HepG2 (cell line): Measurements from ENCODE around the gene DEPDC5. TPM values are rescaled to one million over a fixed set of nuclear protein-coding genes. Genes with fewer than 3 reads are reported as not detected.

Experiments used
- CBX1 ChIP-seq: IDR thresholded peaks from one replicate; pipeline ENCODE4 v1.6.1; 2016; ENCODE audit warnings: antibody characterized with exemption, low read depth
- HNRNPL ChIP-seq: fragments of 200-400 bp; formaldehyde crosslinking; IDR thresholded peaks from 2 replicates; pipeline ENCODE4 v1.6.1; 2017; ENCODE audit warnings: mild to moderate bottlenecking, low read depth, low read length
- NKX3-1 ChIP-seq: sonication (generic); formaldehyde crosslinking; IDR thresholded peaks from 2 replicates; pipeline ENCODE4 v1.5.0; 2020; ENCODE audit warnings: missing genetic modification reagents
- NR2F2 ChIP-seq: IDR thresholded peaks from 2 replicates; pipeline ENCODE4 v1.6.1; 2012; ENCODE audit warnings: low read depth, inconsistent platforms, borderline replicate concordance
- PPARG ChIP-seq: conservative IDR thresholded peaks from 2 replicates; pipeline ENCODE4 v1.6.1; 2016; ENCODE audit warnings: missing biosample characterization, missing genetic modification reagents
- RARG ChIP-seq: sonication (generic); formaldehyde crosslinking; IDR thresholded peaks from 2 replicates; pipeline ENCODE4 v1.4.0; 2020; ENCODE audit warnings: low read depth, mild to moderate bottlenecking, missing genetic modification reagents
- RELA ChIP-seq: sonication (generic); formaldehyde crosslinking; IDR thresholded peaks from 2 replicates; pipeline ENCODE4 v1.4.0; 2020; ENCODE audit warnings: missing genetic modification reagents
- ZNF552 ChIP-seq: sonication (generic); formaldehyde crosslinking; IDR thresholded peaks from 2 replicates; pipeline ENCODE4 v1.9.0; 2022; ENCODE audit warnings: missing genetic modification reagents, mild to moderate bottlenecking, borderline replicate concordance
- polyA plus RNA-seq, 8 experiments: library from polyadenylated mRNA; depleted of rRNA in 3 of 8; stranded (reverse) in 7 of 8; unstranded in 1 of 8; fragments of >200 nt; fragmentation: Illumina TruSeq in 4 of 8; extraction: Trizol in 4 of 8; gene quantifications; 2 replicates each; pipeline versions ENCODE4 v1.2.1 to v1.2.3, GENCODE V29; 2011 to 2016; ENCODE audit warnings: low read depth in 4 of 8, missing spikeins in 1 of 8, mixed read lengths in 1 of 8; ENCODE audit not compliant: insufficient read depth in 1 of 8
- total RNA-seq, 5 experiments: library from RNA; depleted of rRNA; stranded (reverse); fragments of >200 nt; fragmentation: Illumina TruSeq; extraction: Trizol; gene quantifications; 2 replicates each; pipeline ENCODE4 v1.2.3, GENCODE V29; 2016; ENCODE audit warnings: low read depth in 1 of 5
- TF ChIP-seq, protein P1 (sequence below): sonication (generic); formaldehyde crosslinking; IDR thresholded peaks from 2 replicates; pipeline ENCODE4 v1.5.0; 2020; ENCODE audit warnings: mild to moderate bottlenecking, missing genetic modification reagents, borderline replicate concordance
- TF ChIP-seq, protein P2 (sequence below): sonication (generic); formaldehyde crosslinking; IDR thresholded peaks from 2 replicates; pipeline ENCODE4 v1.8.1; 2023; ENCODE audit warnings: missing genetic modification reagents, mild to moderate bottlenecking, borderline replicate concordance
- TF ChIP-seq, protein P3 (sequence below), 2 experiments: fragments of 450-650 bp in 1 of 2; sonication (generic) in 1 of 2; formaldehyde crosslinking in 1 of 2; IDR thresholded peaks; 2 replicates each; pipeline versions ENCODE4 v1.6.1 to v1.8.0; 2016 to 2022; ENCODE audit warnings: antibody characterized with exemption in 1 of 2, mild to moderate bottlenecking in 1 of 2, missing genetic modification reagents in 1 of 2

Gene DEPDC5
- total and polyA plus RNA-seq, 2 of the 13 experiments (the other 11 are each of a cell fraction or from before 2014, with no cell fraction given) = 9.8 to 12.4 TPM

DNA sequence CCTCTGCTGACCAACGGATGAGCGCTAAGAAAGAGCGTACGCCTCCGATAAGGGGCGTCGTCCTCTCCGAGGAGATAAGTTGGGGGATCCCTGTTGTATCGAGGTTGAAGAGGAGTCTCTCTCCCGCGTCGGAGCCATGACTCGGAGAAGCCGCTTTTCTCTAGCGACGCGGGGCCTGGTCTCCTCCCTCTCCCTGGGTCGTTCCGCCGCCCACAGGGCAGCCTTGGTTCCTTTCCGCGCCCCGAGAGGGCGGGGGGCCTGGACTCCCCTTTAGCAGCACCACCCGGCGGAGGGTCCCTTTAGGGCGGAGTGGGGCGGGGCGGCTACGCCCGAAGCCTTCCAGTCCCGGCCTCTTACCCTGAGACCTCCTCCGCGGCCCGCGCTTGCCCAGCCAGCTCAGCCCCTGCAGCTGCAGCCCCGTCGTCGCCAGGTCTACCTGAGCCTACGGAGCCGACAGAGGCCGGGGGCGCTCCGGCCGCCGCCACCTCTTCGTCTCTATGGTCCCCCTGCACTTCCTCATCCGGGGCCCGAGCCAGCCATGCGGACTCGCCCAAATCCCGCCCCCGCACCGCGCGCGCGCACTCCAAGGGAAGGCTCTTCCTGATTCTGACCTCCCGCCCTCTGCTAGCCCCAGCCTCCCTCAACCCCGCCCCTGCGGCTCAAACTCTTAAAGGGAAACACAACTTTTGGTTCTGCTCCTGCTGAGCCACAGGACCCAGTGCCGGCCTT, 4.0 kb upstream of the DEPDC5 start, which contains the start of gene PRR14L (continued):
- TF ChIP-seq, protein P1, sequence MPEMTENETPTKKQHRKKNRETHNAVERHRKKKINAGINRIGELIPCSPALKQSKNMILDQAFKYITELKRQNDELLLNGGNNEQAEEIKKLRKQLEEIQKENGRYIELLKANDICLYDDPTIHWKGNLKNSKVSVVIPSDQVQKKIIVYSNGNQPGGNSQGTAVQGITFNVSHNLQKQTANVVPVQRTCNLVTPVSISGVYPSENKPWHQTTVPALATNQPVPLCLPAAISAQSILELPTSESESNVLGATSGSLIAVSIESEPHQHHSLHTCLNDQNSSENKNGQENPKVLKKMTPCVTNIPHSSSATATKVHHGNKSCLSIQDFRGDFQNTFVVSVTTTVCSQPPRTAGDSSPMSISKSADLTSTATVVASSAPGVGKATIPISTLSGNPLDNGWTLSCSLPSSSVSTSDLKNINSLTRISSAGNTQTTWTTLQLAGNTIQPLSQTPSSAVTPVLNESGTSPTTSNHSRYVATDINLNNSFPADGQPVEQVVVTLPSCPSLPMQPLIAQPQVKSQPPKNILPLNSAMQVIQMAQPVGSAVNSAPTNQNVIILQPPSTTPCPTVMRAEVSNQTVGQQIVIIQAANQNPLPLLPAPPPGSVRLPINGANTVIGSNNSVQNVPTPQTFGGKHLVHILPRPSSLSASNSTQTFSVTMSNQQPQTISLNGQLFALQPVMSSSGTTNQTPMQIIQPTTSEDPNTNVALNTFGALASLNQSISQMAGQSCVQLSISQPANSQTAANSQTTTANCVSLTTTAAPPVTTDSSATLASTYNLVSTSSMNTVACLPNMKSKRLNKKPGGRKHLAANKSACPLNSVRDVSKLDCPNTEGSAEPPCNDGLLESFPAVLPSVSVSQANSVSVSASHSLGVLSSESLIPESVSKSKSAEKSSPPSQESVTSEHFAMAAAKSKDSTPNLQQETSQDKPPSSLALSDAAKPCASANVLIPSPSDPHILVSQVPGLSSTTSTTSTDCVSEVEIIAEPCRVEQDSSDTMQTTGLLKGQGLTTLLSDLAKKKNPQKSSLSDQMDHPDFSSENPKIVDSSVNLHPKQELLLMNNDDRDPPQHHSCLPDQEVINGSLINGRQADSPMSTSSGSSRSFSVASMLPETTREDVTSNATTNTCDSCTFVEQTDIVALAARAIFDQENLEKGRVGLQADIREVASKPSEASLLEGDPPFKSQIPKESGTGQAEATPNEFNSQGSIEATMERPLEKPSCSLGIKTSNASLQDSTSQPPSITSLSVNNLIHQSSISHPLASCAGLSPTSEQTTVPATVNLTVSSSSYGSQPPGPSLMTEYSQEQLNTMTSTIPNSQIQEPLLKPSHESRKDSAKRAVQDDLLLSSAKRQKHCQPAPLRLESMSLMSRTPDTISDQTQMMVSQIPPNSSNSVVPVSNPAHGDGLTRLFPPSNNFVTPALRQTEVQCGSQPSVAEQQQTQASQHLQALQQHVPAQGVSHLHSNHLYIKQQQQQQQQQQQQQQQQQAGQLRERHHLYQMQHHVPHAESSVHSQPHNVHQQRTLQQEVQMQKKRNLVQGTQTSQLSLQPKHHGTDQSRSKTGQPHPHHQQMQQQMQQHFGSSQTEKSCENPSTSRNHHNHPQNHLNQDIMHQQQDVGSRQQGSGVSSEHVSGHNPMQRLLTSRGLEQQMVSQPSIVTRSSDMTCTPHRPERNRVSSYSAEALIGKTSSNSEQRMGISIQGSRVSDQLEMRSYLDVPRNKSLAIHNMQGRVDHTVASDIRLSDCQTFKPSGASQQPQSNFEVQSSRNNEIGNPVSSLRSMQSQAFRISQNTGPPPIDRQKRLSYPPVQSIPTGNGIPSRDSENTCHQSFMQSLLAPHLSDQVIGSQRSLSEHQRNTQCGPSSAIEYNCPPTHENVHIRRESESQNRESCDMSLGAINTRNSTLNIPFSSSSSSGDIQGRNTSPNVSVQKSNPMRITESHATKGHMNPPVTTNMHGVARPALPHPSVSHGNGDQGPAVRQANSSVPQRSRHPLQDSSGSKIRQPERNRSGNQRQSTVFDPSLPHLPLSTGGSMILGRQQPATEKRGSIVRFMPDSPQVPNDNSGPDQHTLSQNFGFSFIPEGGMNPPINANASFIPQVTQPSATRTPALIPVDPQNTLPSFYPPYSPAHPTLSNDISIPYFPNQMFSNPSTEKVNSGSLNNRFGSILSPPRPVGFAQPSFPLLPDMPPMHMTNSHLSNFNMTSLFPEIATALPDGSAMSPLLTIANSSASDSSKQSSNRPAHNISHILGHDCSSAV (CRISPR knock-in tag) = no peak
- TF ChIP-seq RARG (no peak), HNRNPL (0 out of 2 replicates have a peak, but pooled peaks have one; percentile 62), NKX3-1 (no peak), ZNF552 (CRISPR knock-in tag) (no peak), PPARG (no peak; the same call in 1 of the 2 replicates), CBX1 (peak; percentile 41), NR2F2 (0 out of 2 replicates have a peak, but pooled peaks have one; percentile 12), RELA (CRISPR knock-in tag) (no peak)
- TF ChIP-seq, protein P2, sequence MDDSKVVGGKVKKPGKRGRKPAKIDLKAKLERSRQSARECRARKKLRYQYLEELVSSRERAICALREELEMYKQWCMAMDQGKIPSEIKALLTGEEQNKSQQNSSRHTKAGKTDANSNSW (CRISPR knock-in tag) = no peak
- TF ChIP-seq, protein P3, sequence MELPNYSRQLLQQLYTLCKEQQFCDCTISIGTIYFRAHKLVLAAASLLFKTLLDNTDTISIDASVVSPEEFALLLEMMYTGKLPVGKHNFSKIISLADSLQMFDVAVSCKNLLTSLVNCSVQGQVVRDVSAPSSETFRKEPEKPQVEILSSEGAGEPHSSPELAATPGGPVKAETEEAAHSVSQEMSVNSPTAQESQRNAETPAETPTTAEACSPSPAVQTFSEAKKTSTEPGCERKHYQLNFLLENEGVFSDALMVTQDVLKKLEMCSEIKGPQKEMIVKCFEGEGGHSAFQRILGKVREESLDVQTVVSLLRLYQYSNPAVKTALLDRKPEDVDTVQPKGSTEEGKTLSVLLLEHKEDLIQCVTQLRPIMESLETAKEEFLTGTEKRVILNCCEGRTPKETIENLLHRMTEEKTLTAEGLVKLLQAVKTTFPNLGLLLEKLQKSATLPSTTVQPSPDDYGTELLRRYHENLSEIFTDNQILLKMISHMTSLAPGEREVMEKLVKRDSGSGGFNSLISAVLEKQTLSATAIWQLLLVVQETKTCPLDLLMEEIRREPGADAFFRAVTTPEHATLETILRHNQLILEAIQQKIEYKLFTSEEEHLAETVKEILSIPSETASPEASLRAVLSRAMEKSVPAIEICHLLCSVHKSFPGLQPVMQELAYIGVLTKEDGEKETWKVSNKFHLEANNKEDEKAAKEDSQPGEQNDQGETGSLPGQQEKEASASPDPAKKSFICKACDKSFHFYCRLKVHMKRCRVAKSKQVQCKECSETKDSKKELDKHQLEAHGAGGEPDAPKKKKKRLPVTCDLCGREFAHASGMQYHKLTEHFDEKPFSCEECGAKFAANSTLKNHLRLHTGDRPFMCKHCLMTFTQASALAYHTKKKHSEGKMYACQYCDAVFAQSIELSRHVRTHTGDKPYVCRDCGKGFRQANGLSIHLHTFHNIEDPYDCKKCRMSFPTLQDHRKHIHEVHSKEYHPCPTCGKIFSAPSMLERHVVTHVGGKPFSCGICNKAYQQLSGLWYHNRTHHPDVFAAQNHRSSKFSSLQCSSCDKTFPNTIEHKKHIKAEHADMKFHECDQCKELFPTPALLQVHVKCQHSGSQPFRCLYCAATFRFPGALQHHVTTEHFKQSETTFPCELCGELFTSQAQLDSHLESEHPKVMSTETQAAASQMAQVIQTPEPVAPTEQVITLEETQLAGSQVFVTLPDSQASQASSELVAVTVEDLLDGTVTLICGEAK (IDR thresholded peaks at IDR 0.05) = no peak
- TF ChIP-seq, protein P3 (CRISPR knock-in tag; IDR thresholded peaks at IDR 0.05) = peak; percentile 66; the same call in 1 of the 2 replicates
